Astrocyte of the cerebellum (primary cell): ENCODE data around the gene FICD.

ENCODE experiments used
- DNase-seq: peaks from one replicate; pipeline ENCODE4 v3.0.0-alpha.2; 2011; ENCODE audit warnings: low read depth
- H3K4me3 ChIP-seq: 2 replicates; pipeline ENCODE4 v1.5.1; 2011; ENCODE audit warnings: mild to moderate bottlenecking, low read depth, low read length, moderate library complexity
- CTCF ChIP-seq: IDR thresholded peaks from 2 replicates; pipeline ENCODE4 v1.5.1; 2012; ENCODE audit warnings: low read length, low read depth, moderate library complexity, mild to moderate bottlenecking; ENCODE audit errors: missing control alignments
- in situ Hi-C: cut with HindIII; loops from 2 replicates; pipeline ENCODE4 v1.10.0; 2017; ENCODE audit warnings: low sequenced_read_pairs

Gene FICD

GRCh38 chr12:108514973-108515814 is at the start of gene FICD:
TSS of gene FICD (plus strand) at chr12:108515277. CDS start at chr12:108516973, 1,696 bp downstream.
- peak; percentile 96 for DNase-seq
- in situ Hi-C loops = no loop called here
- peak within 1 kb of the TSS; percentile 90 for H3K4me3 ChIP-seq
- no peak for TF ChIP-seq CTCF

- DNase-seq = no peak
- in situ Hi-C loops = no loop called here
- no peak overlapping the region for H3K4me3 ChIP-seq
- no peak for TF ChIP-seq CTCF
Observed at GRCh38 chr12:108465417-108465816, 49.7 kb upstream of the FICD start.

GRCh38 chr12:108468196-108468968 is 46.7 kb upstream of the FICD start:
- DNase-seq = peak; percentile 26
- in situ Hi-C loops = no loop called here

GRCh38 chr12:108473400-108474055 is 41.5 kb upstream of the FICD start:
- H3K4me3 ChIP-seq = no peak overlapping the region
- TF ChIP-seq CTCF = no peak
- no peak for DNase-seq
- in situ Hi-C loops = no loop called here

More at GRCh38 chr12:108468196-108468968, 46.7 kb upstream of the FICD start:
- no peak overlapping the region for H3K4me3 ChIP-seq
- TF ChIP-seq CTCF = no peak

GRCh38 chr12:108475396-108475795 is 39.7 kb upstream of the FICD start:
- no peak for DNase-seq
- TF ChIP-seq CTCF = no peak
- H3K4me3 ChIP-seq = no peak overlapping the region
- in situ Hi-C loops = no loop called here
